ENCODE data around the gene SCFD2. TPM values are rescaled to one million over a fixed set of nuclear protein-coding genes. Genes with fewer than 3 reads are reported as not detected.
A peak's percentile ranks its signal among the peaks of the same experiment; 100 is the strongest.

Gene SCFD2
- total RNA-seq, 1 experiment from 2014 or later: 12.4 TPM

DNA sequence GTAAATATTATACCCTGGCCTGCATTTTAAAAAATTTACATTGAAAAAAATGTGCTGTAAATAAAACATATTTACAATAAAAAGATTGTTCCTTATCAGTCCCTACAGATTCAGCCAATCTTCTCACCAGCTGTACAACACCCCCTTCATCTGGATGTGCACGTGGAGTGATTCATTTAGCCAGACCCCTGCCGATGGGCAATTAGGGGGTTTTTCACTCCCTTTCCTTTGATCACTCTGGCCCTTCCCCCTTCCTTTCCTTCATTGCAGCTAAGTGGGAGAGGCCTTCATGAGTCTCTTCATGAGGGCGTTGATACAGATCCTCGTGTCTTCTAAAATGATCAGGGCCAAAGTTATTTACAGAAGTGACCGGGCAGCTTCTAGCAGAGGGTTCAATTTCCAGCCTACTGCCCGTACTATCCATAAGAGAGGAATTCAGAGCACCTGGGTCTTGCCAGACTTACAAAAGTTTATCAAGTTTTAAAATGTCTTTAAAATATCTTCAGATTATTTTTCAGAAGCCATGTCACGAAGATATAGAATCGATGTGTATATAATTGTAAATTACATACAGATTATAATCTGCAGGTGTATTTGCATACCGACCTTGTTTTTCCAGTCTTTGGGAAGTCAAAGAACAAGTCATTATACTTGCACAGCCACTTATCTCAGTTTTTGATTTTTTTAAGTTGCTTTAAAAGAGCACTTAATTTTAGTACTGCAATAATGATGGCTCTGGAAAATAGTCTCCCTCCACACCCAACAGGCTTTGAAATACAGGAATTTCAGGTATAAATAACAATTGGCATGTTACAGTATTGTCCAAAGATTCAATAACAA lies 525.1 kb downstream of the SCFD2 start (continued):
- TF ChIP-seq, protein P1, sequence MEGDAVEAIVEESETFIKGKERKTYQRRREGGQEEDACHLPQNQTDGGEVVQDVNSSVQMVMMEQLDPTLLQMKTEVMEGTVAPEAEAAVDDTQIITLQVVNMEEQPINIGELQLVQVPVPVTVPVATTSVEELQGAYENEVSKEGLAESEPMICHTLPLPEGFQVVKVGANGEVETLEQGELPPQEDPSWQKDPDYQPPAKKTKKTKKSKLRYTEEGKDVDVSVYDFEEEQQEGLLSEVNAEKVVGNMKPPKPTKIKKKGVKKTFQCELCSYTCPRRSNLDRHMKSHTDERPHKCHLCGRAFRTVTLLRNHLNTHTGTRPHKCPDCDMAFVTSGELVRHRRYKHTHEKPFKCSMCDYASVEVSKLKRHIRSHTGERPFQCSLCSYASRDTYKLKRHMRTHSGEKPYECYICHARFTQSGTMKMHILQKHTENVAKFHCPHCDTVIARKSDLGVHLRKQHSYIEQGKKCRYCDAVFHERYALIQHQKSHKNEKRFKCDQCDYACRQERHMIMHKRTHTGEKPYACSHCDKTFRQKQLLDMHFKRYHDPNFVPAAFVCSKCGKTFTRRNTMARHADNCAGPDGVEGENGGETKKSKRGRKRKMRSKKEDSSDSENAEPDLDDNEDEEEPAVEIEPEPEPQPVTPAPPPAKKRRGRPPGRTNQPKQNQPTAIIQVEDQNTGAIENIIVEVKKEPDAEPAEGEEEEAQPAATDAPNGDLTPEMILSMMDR (IDR thresholded peaks at IDR 0.05): no peak
- TF ChIP-seq ELF4 (CRISPR knock-in tag; IDR thresholded peaks at IDR 0.05; ENCODE audit: low read depth) (no peak), ZNF423 (CRISPR knock-in tag; IDR thresholded peaks at IDR 0.05) (no peak), ZBTB21 (CRISPR knock-in tag; IDR thresholded peaks at IDR 0.05; ENCODE audit: borderline replicate concordance) (no peak), CREM (CRISPR knock-in tag; IDR thresholded peaks at IDR 0.05) (0 out of 2 replicates have a peak, but pooled peaks have one; percentile 26), NR1H2 (CRISPR knock-in tag; IDR thresholded peaks at IDR 0.05) (no peak), ZNF396 (CRISPR knock-in tag; IDR thresholded peaks at IDR 0.05; ENCODE audit: borderline replicate concordance) (no peak)
- TF ChIP-seq, protein P2, sequence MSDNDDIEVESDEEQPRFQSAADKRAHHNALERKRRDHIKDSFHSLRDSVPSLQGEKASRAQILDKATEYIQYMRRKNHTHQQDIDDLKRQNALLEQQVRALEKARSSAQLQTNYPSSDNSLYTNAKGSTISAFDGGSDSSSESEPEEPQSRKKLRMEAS (CRISPR knock-in tag; IDR thresholded peaks at IDR 0.05): peak; percentile 60
- TF ChIP-seq, protein P3, sequence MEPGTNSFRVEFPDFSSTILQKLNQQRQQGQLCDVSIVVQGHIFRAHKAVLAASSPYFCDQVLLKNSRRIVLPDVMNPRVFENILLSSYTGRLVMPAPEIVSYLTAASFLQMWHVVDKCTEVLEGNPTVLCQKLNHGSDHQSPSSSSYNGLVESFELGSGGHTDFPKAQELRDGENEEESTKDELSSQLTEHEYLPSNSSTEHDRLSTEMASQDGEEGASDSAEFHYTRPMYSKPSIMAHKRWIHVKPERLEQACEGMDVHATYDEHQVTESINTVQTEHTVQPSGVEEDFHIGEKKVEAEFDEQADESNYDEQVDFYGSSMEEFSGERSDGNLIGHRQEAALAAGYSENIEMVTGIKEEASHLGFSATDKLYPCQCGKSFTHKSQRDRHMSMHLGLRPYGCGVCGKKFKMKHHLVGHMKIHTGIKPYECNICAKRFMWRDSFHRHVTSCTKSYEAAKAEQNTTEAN (CRISPR knock-in tag; IDR thresholded peaks at IDR 0.05): no peak
- TF ChIP-seq, protein P4, sequence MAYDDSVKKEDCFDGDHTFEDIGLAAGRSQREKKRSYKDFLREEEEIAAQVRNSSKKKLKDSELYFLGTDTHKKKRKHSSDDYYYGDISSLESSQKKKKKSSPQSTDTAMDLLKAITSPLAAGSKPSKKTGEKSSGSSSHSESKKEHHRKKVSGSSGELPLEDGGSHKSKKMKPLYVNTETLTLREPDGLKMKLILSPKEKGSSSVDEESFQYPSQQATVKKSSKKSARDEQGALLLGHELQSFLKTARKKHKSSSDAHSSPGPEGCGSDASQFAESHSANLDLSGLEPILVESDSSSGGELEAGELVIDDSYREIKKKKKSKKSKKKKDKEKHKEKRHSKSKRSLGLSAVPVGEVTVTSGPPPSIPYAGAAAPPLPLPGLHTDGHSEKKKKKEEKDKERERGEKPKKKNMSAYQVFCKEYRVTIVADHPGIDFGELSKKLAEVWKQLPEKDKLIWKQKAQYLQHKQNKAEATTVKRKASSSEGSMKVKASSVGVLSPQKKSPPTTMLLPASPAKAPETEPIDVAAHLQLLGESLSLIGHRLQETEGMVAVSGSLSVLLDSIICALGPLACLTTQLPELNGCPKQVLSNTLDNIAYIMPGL (CRISPR knock-in tag; IDR thresholded peaks at IDR 0.05): no peak
- TF ChIP-seq, protein P5, sequence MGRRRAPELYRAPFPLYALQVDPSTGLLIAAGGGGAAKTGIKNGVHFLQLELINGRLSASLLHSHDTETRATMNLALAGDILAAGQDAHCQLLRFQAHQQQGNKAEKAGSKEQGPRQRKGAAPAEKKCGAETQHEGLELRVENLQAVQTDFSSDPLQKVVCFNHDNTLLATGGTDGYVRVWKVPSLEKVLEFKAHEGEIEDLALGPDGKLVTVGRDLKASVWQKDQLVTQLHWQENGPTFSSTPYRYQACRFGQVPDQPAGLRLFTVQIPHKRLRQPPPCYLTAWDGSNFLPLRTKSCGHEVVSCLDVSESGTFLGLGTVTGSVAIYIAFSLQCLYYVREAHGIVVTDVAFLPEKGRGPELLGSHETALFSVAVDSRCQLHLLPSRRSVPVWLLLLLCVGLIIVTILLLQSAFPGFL (CRISPR knock-in tag; IDR thresholded peaks at IDR 0.05; ENCODE audit: borderline replicate concordance): no peak

DNA sequence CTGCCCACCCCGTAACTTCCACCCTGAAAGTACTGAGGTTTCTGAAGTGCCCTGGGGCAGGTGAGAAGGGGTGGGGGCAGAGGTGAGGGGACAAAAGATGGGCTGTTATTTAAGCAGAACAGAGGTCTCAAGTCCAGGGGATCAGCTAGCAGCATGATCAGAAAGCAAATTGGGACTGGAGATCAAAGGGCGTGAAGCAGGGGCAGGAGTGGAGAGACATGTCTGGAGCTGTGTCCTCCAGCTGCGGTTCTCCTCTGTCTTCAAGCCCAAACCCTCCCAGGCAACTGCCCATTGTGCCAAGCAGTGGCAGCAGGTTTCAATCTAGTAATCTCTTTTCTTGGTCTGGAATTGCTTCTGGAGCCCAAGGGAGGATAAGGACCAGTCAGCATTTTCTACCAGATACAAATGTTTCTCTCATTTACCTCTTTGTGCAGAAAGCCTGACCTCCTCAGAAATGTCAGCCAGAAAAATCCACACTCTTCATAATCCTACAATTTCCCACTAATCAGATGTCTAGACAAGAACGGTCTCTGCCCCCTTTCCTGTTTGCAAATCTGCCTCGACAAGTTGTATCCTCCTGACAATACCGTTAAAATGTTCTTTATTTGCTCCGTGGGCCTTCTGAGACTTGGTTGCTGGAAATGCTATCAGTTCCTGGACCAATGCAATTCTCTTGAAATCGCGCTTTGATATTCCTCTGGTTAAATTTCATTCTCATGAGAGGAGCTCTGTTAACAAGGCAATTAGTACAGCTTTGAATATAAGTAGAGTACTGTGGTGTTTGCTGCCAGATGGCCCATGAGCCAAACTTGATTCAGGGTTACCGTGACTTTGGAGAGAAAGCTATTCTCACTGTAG lies 526.9 kb downstream of the SCFD2 start:
- H3K36me3 Mint-ChIP-seq: no peaks in the 10 kb centered on the region
- no peaks in the 10 kb centered on the region for H3K9me3 Mint-ChIP-seq
- peaks cover 27% of the 10 kb centered on the region for H3K27me3 Mint-ChIP-seq (ENCODE audit: low read depth)
- H3K4me1 Mint-ChIP-seq: peaks cover 92% of the 10 kb centered on the region
- ChIA-PET CTCF (interaction anchor here (2.0 kb wide), 1 partner anchor 72 kb away, joined by 8 read pairs; no protein-coding TSS in a partner anchor), POLR2A (no interaction called here)
- no peak overlapping the region; the same call in 1 of the 2 replicates for H3K27ac Mint-ChIP-seq
- ATAC-seq: no peak
- no peak for DNase-seq (ENCODE audit: low spot score)
- no peak overlapping the region for H3K4me3 Mint-ChIP-seq
- TF ChIP-seq, protein P6, sequence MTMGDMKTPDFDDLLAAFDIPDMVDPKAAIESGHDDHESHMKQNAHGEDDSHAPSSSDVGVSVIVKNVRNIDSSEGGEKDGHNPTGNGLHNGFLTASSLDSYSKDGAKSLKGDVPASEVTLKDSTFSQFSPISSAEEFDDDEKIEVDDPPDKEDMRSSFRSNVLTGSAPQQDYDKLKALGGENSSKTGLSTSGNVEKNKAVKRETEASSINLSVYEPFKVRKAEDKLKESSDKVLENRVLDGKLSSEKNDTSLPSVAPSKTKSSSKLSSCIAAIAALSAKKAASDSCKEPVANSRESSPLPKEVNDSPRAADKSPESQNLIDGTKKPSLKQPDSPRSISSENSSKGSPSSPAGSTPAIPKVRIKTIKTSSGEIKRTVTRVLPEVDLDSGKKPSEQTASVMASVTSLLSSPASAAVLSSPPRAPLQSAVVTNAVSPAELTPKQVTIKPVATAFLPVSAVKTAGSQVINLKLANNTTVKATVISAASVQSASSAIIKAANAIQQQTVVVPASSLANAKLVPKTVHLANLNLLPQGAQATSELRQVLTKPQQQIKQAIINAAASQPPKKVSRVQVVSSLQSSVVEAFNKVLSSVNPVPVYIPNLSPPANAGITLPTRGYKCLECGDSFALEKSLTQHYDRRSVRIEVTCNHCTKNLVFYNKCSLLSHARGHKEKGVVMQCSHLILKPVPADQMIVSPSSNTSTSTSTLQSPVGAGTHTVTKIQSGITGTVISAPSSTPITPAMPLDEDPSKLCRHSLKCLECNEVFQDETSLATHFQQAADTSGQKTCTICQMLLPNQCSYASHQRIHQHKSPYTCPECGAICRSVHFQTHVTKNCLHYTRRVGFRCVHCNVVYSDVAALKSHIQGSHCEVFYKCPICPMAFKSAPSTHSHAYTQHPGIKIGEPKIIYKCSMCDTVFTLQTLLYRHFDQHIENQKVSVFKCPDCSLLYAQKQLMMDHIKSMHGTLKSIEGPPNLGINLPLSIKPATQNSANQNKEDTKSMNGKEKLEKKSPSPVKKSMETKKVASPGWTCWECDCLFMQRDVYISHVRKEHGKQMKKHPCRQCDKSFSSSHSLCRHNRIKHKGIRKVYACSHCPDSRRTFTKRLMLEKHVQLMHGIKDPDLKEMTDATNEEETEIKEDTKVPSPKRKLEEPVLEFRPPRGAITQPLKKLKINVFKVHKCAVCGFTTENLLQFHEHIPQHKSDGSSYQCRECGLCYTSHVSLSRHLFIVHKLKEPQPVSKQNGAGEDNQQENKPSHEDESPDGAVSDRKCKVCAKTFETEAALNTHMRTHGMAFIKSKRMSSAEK (CRISPR knock-in tag; IDR thresholded peaks at IDR 0.05; ENCODE audit: borderline replicate concordance): no peak
- no peak for TF ChIP-seq ZNF423 (CRISPR knock-in tag; IDR thresholded peaks at IDR 0.05)
- no peak for TF ChIP-seq SMAD4 (CRISPR knock-in tag; IDR thresholded peaks at IDR 0.05)
- TF ChIP-seq, protein P7, sequence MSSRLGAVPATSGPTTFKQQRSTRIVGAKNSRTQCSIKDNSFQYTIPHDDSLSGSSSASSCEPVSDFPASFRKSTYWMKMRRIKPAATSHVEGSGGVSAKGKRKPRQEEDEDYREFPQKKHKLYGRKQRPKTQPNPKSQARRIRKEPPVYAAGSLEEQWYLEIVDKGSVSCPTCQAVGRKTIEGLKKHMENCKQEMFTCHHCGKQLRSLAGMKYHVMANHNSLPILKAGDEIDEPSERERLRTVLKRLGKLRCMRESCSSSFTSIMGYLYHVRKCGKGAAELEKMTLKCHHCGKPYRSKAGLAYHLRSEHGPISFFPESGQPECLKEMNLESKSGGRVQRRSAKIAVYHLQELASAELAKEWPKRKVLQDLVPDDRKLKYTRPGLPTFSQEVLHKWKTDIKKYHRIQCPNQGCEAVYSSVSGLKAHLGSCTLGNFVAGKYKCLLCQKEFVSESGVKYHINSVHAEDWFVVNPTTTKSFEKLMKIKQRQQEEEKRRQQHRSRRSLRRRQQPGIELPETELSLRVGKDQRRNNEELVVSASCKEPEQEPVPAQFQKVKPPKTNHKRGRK (CRISPR knock-in tag; IDR thresholded peaks at IDR 0.05; ENCODE audit: borderline replicate concordance): no peak
- TF ChIP-seq JUN (CRISPR knock-in tag; IDR thresholded peaks at IDR 0.05): no peak
- TF ChIP-seq RELA (CRISPR knock-in tag; IDR thresholded peaks at IDR 0.05; ENCODE audit: borderline replicate concordance): no peak
- no peak for TF ChIP-seq TEAD4 (CRISPR knock-in tag; IDR thresholded peaks at IDR 0.05)

Data from WTC11 (cell line).